HL-60 (cell line): ENCODE results near the gene MCCD1.

Source experiments
- CTCF ChIP-seq: IDR thresholded peaks from one replicate; pipeline ENCODE4 v1.5.1; 2011; ENCODE audit warnings: low read length, control low read depth, inconsistent platforms; ENCODE audit not compliant: insufficient read depth
- GABPA ChIP-seq: IDR thresholded peaks from 2 replicates; pipeline ENCODE4 v1.6.1; 2012; ENCODE audit warnings: low read depth
- POLR2AphosphoS5 ChIP-seq: IDR thresholded peaks from 2 replicates; pipeline ENCODE4 v1.6.1; 2012; ENCODE audit warnings: low read depth
- REST ChIP-seq: IDR thresholded peaks from 2 replicates; pipeline ENCODE4 v1.6.1; 2012; ENCODE audit warnings: low read depth; ENCODE audit not compliant: insufficient replicate concordance
- SPI1 ChIP-seq: IDR thresholded peaks from 2 replicates; pipeline ENCODE4 v1.6.1; 2012; ENCODE audit warnings: low read depth, mild to moderate bottlenecking, borderline replicate concordance

DNA sequence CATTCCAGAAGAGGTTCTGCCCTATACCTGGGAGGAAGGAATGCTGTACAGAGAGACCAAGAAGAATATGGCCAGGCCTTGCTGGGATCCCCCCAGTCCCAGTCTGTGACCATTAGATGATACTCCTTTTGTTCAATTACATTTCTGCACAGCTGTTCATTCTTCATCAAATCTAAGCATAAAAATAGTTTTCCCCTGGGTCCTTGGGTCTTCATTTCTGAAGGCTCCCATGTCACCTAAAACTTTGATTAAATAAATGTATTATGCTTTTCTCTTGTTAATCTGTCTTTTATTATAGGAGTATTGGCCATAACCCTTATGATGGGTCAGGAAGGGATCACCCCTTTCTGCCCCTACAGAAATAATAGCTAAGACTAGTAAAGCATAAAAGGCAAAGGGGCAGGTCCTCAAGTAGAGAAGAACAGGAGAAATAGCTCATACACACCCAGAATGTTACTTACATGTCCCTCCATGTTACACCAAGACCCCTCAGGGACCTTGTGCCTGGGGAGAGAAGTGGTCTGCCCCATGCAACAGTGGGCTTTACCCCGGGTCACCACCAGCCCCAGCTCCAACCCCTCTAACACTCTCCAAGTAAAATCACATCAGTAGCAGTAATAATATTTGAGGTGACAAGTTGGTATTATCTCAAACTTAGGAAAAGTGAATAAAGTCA, 41.2 kb downstream of the MCCD1 start:
- no peak for TF ChIP-seq CTCF
- no peak for TF ChIP-seq POLR2AphosphoS5
- TF ChIP-seq REST: no peak
- TF ChIP-seq GABPA: no peak
- TF ChIP-seq SPI1: no peak
